Upper lobe of left lung (tissue), 6 donors: ENCODE measurements around the gene GPR150. TPM values are rescaled to one million over a fixed set of nuclear protein-coding genes. Genes with fewer than 3 reads are reported as not detected.
A peak's percentile ranks its signal among the peaks of the same experiment; 100 is the strongest.

Source experiments
- ATAC-seq, 2 donors: fragments of 200-7000 bp; cut with Tn5 transposase; one replicate each; pipeline ENCODE4 v1.9.1; 2022; ENCODE audit warnings: mild to moderate bottlenecking in 2 of 2, moderate library complexity in 2 of 2; ENCODE audit not compliant: low FRiP score in 2 of 2
- DNase-seq, 2 donors: peaks; one replicate each; pipeline ENCODE4 v3.0.0-alpha.2; 2019 to 2020
- H3K27ac ChIP-seq, 4 donors: fragments of 200-600 bp; sonication (generic); one replicate each; pipeline ENCODE4 v1.5.1; 2016 to 2019
- H3K27me3 ChIP-seq, 4 donors: fragments of 200-600 bp; sonication (generic); one replicate each; pipeline ENCODE4 v1.5.1; 2017 to 2019
- H3K36me3 ChIP-seq, 4 donors: fragments of 200-600 bp; sonication (generic); one replicate each; pipeline ENCODE4 v1.5.1; 2016 to 2019
- H3K4me1 ChIP-seq, 4 donors: fragments of 200-600 bp; sonication (generic); one replicate each; pipeline ENCODE4 v1.5.1; 2018 to 2019
- H3K4me3 ChIP-seq, 4 donors: fragments of 200-600 bp; sonication (generic); one replicate each; pipeline ENCODE4 v1.5.1; 2017 to 2019; ENCODE audit warnings: mild to moderate bottlenecking in 2 of 4, moderate library complexity in 1 of 4
- H3K9me3 ChIP-seq, 4 donors: fragments of 200-600 bp; sonication (generic); one replicate each; pipeline ENCODE4 v1.5.1; 2018 to 2019
- CTCF ChIP-seq, 6 experiments: fragments of 450-650 bp in 4 of 6; fragments of 200-600 bp in 2 of 6; sonication (generic) in 2 of 6; IDR thresholded peaks; one replicate each; pipeline ENCODE4 v1.5.1; 2016 to 2019; ENCODE audit warnings: antibody characterized with exemption in 6 of 6
- EP300 ChIP-seq, 4 donors: sonication (generic); formaldehyde crosslinking; IDR thresholded peaks; one replicate each; pipeline ENCODE4 v1.5.1; 2017; ENCODE audit warnings: antibody characterized with exemption in 4 of 4, control low read depth in 2 of 4
- POLR2A ChIP-seq, 4 donors: fragments of 450-650 bp; IDR thresholded peaks; one replicate each; pipeline ENCODE4 v1.5.1; 2016 to 2017; ENCODE audit warnings: antibody characterized with exemption in 4 of 4, mild to moderate bottlenecking in 2 of 4
- POLR2AphosphoS5 ChIP-seq, 2 donors: sonication (generic); formaldehyde crosslinking; IDR thresholded peaks; one replicate each; pipeline ENCODE4 v1.5.1; 2017; ENCODE audit warnings: antibody characterized with exemption in 2 of 2
- WGBS, 2 donors: methylation state at CpG; one replicate each; pipeline ENCODE4 v1.1.5; 2017 to 2018; 5-methylcytosine and 5-hydroxymethylcytosine counted together
- total RNA-seq, 6 donors: library from RNA; depleted of rRNA in 4 of 6; stranded (reverse); fragments of >200 nt in 4 of 6; gene quantifications; one replicate each; pipeline versions ENCODE4 v1.1.0 to v1.2.1, GENCODE V29; 2016 to 2021
- donor health status: DM: no; HTN: no; CAD: no; lungs with moderate emphysema.
- donor health status: DM: no; HTN: yes; CAD: no; lungs with severe emphysema.

Gene GPR150
- 1 to 10 TPM in 1 of 6 donors, under 1 TPM in 2, not detected in 3; 0.30 to 2.0 (median 0.74) TPM for total RNA-seq

DNA sequence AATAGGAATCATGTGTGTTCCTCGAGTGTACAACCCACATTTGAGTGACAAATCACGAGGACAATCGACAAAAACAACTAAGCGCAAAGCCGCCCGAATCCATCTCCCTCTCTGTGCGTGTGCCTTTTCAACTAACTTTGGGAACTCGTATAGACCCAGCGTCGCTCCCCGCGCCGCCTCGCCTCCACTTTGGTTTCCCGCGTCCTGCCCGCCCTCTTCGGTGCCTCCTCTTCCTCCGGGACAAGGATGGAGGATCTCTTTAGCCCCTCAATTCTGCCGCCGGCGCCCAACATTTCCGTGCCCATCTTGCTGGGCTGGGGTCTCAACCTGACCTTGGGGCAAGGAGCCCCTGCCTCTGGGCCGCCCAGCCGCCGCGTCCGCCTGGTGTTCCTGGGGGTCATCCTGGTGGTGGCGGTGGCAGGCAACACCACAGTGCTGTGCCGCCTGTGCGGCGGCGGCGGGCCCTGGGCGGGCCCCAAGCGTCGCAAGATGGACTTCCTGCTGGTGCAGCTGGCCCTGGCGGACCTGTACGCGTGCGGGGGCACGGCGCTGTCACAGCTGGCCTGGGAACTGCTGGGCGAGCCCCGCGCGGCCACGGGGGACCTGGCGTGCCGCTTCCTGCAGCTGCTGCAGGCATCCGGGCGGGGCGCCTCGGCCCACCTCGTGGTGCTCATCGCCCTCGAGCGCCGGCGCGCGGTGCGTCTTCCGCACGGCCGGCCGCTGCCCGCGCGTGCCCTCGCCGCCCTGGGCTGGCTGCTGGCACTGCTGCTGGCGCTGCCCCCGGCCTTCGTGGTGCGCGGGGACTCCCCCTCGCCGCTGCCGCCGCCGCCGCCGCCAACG lies at the start of gene GPR150:
TSS of gene GPR150 (plus strand) at position 58 of the 840 bp plus-strand sequence. CDS start at position 247, 189 bp downstream.
- ATAC-seq (peak; percentile 63 to 81), DNase-seq (peak; percentile 52 to 94)
- WGBS, 2 donors, result 0 to 1% methylated on average over 19 to 21 of the region's 85 CpGs
- TF ChIP-seq POLR2A (IDR thresholded peaks at IDR 0.05) (peak in 1 of 4 donors; percentile 23), EP300 (IDR thresholded peaks at IDR 0.05) (no peak), POLR2AphosphoS5 (IDR thresholded peaks at IDR 0.05) (no peak), CTCF (IDR thresholded peaks at IDR 0.05) (peak in 2 of 6 experiments; percentile 36 to 51)
- Histone ChIP-seq H3K4me1 (peaks cover 18 to 32% (median 22%) of the 10 kb centered on the region in 4 donors), H3K4me3 (peak within 1 kb of the TSS; percentile 48 to 67 (median 62)), H3K27ac (peak within 1 kb of the TSS in 3 of 4 donors; percentile 41 to 66 (median 54)), H3K9me3 (no peaks in the 10 kb centered on the region), H3K27me3 (no peaks in the 10 kb centered on the region), H3K36me3 (no peaks in the 10 kb centered on the region)

DNA sequence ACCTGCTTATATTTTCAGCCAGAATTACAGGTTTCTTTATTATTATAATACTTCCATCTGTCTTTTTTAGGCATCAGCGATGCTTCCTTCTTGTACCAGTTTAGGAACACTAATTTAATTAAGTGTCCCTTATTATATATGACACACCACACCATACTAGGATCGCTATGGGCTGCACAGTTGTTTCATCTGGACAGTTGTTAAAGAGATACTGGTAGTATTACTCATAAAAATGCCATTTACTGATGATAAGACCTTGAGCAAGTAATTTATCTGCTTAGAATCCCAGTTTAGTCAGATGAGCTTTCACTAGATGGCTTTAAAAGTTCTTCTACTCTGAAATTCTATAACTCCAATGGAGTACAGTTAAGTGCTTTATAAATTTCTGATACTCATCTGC lies 47.9 kb upstream of the GPR150 start:
- no peak for TF ChIP-seq POLR2AphosphoS5 (IDR thresholded peaks at IDR 0.05)
- TF ChIP-seq POLR2A (IDR thresholded peaks at IDR 0.05), result no peak
- TF ChIP-seq EP300 (IDR thresholded peaks at IDR 0.05), result no peak
- TF ChIP-seq CTCF (IDR thresholded peaks at IDR 0.05), result no peak
- no peak for DNase-seq
- H3K4me1 ChIP-seq, result no peaks in the 10 kb centered on the region
- no peaks in the 10 kb centered on the region for H3K27me3 ChIP-seq
- no peak overlapping the region for H3K4me3 ChIP-seq
- H3K36me3 ChIP-seq, result peaks cover 0 to 17% (median 1%) of the 10 kb centered on the region in 4 donors
- no peaks in the 10 kb centered on the region for H3K9me3 ChIP-seq
- WGBS, 2 donors, result 93 to 94% methylated on average over 2 of the region's 2 CpGs
- no peak for ATAC-seq
- H3K27ac ChIP-seq, result no peak overlapping the region

DNA sequence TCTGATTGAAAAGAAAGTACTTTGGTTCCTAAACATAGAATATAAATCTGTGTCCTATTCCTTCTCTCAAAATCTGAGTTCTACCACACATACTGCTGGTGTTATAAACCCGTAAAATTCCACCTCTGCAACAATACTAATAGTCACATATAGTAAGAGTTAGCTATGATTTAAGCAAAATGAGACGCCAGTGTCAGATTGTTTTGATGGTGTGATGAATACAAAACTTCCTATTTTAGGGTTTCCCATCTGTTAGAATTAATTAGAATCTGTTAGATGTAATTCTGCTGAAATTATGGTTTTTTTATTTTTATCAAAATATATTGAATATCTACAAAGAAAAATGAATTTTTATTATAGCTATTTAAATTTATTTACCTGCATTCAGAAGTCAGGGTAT lies 38.3 kb upstream of the GPR150 start:
- no peaks in the 10 kb centered on the region for H3K27me3 ChIP-seq
- ATAC-seq (no peak), DNase-seq (no peak)
- no peak overlapping the region for H3K27ac ChIP-seq
- TF ChIP-seq POLR2A (IDR thresholded peaks at IDR 0.05), result no peak
- no peak for TF ChIP-seq POLR2AphosphoS5 (IDR thresholded peaks at IDR 0.05)
- no peak for TF ChIP-seq EP300 (IDR thresholded peaks at IDR 0.05)
- TF ChIP-seq CTCF (IDR thresholded peaks at IDR 0.05), result no peak
- 97% methylated on average over 2 of the region's 2 CpGs for WGBS, 2 donors
- H3K4me3 ChIP-seq, result no peak overlapping the region
- no peaks in the 10 kb centered on the region for H3K9me3 ChIP-seq
- H3K4me1 ChIP-seq, result no peaks in the 10 kb centered on the region
- H3K36me3 ChIP-seq, result no peaks in the 10 kb centered on the region

GRCh38 chr5:95583992-95584391 lies 35.9 kb upstream of the GPR150 start:
- ATAC-seq, result no peak
- no peaks in the 10 kb centered on the region for H3K4me1 ChIP-seq
- H3K27ac ChIP-seq, result no peak overlapping the region
- TF ChIP-seq CTCF (IDR thresholded peaks at IDR 0.05), result no peak
- no peak for TF ChIP-seq EP300 (IDR thresholded peaks at IDR 0.05)
- TF ChIP-seq POLR2AphosphoS5 (IDR thresholded peaks at IDR 0.05), result no peak
- no peak for TF ChIP-seq POLR2A (IDR thresholded peaks at IDR 0.05)
- 92 to 98% methylated on average over 1 of the region's 1 CpG for WGBS, 2 donors
- DNase-seq, result no peak
- H3K36me3 ChIP-seq, result no peaks in the 10 kb centered on the region
- H3K27me3 ChIP-seq, result no peaks in the 10 kb centered on the region
- H3K4me3 ChIP-seq, result no peak overlapping the region
- H3K9me3 ChIP-seq, result no peaks in the 10 kb centered on the region
